ENCODE measurements around the gene LTBP4. TPM values are rescaled to one million over a fixed set of nuclear protein-coding genes. Genes with fewer than 3 reads are reported as not detected.

Gene LTBP4
- total and polyA plus RNA-seq, 3 experiments from 2014 or later, result 40.0 to 111 (median 103) TPM

- Histone ChIP-seq H3K4me3 (ENCODE audit: low read length) (peak overlapping the region; percentile 59), H3K27ac (ENCODE audit: low read depth, low read length) (peak overlapping the region; percentile 12), H3K4me1 (ENCODE audit: insufficient read depth, low read length) (peaks cover 14% of the 10 kb centered on the region), H3K9me3 (ENCODE audit: low read length) (no peaks in the 10 kb centered on the region), H3K27me3 (ENCODE audit: insufficient read depth, low read length, poor library complexity, severe bottlenecking) (peaks cover 14% of the 10 kb centered on the region), H3K36me3 (ENCODE audit: insufficient read depth, low read length) (no peaks in the 10 kb centered on the region)
- peaks cover 17 to 22% of the 10 kb centered on the region in 2 donors for H3K27me3 Mint-ChIP-seq
- H3K9me3 Mint-ChIP-seq, result no peaks in the 10 kb centered on the region
- H3K4me3 Mint-ChIP-seq, result peak overlapping the region; percentile 74 to 83 (median 78)
- POLR2A ChIA-PET, result interaction anchor here (0.7 to 1.8 kb wide), 8 partner anchors 21 to 1293 kb away, joined by 3 to 18 read pairs (median 4); partner anchors contain the start of genes C19orf47 and PLD3
- no peaks in the 10 kb centered on the region for H3K36me3 Mint-ChIP-seq
- H3K4me1 Mint-ChIP-seq, result peaks cover 13 to 24% (median 22%) of the 10 kb centered on the region in 3 donors
- CTCF ChIA-PET, result interaction anchor here (0.8 to 1.7 kb wide), 5 partner anchors 18 to 106 kb away, joined by 3 to 4 read pairs (median 3); no protein-coding TSS in a partner anchor
- H3K27ac Mint-ChIP-seq, result peak overlapping the region; percentile 61 to 93 (median 86)
- DNase-seq, result peak; percentile 92 to 97 (median 96)
These were observed 30.7 kb upstream of the LTBP4 start for GRCh38 chr19:40570313-40571004.

GRCh38 chr19:40571005-40571318 is 30.2 kb upstream of the LTBP4 start:
- peaks cover 12 to 19% of the 10 kb centered on the region in 2 donors for H3K27me3 Mint-ChIP-seq
- POLR2A ChIA-PET, result interaction anchor here (0.7 to 1.8 kb wide), 6 partner anchors 20 to 1293 kb away, joined by 3 to 9 read pairs (median 4); partner anchors contain the start of genes C19orf47 and PLD3
- peak overlapping the region; percentile 13 for H3K4me3 ChIP-seq (ENCODE audit: low read length)

GRCh38 chr19:40571831-40572495 is 29.2 kb upstream of the LTBP4 start:
- DNase-seq, result peak in 1 of 5 donors; percentile 47
- peaks cover 9% of the 10 kb centered on the region for H3K27me3 ChIP-seq (ENCODE audit: insufficient read depth, low read length, poor library complexity, severe bottlenecking)
- Mint-ChIP-seq H3K4me1 (peaks cover 18 to 31% (median 26%) of the 10 kb centered on the region in 3 donors), H3K27me3 (peaks cover 5 to 12% of the 10 kb centered on the region in 2 donors), H3K4me3 (peak overlapping the region in 2 of 7 donors; percentile 28 to 29), H3K27ac (peak overlapping the region in 4 of 8 donors; percentile 28 to 72 (median 48)), H3K36me3 (peaks cover 0 to 4% (median 0%) of the 10 kb centered on the region in 3 donors), H3K9me3 (no peaks in the 10 kb centered on the region)
- H3K36me3 ChIP-seq (ENCODE audit: insufficient read depth, low read length), result no peaks in the 10 kb centered on the region
- ChIA-PET CTCF (interaction anchor here (1.0 to 1.7 kb wide), 3 partner anchors 23 to 32 kb away, joined by 3 read pairs; no protein-coding TSS in a partner anchor), POLR2A (interaction anchor here (1.8 kb wide), 1 partner anchor 31 kb away, joined by 9 read pairs; no protein-coding TSS in a partner anchor)
- no peak overlapping the region for H3K4me3 ChIP-seq (ENCODE audit: low read length)
- no peak overlapping the region for H3K27ac ChIP-seq (ENCODE audit: low read depth, low read length)
- H3K4me1 ChIP-seq (ENCODE audit: insufficient read depth, low read length), result peaks cover 14% of the 10 kb centered on the region
- H3K9me3 ChIP-seq (ENCODE audit: low read length), result no peaks in the 10 kb centered on the region

More at GRCh38 chr19:40571005-40571318, 30.2 kb upstream of the LTBP4 start:
- DNase-seq, result no peak
- peak overlapping the region; percentile 51 to 83 (median 58) for H3K4me3 Mint-ChIP-seq
- peak overlapping the region; percentile 2 to 91 (median 66) for H3K27ac Mint-ChIP-seq
- no peaks in the 10 kb centered on the region for H3K9me3 ChIP-seq (ENCODE audit: low read length)
- CTCF ChIA-PET, result interaction anchor here (0.8 to 1.7 kb wide), 5 partner anchors 17 to 107 kb away, joined by 3 to 4 read pairs (median 3); no protein-coding TSS in a partner anchor
- no peak overlapping the region for H3K27ac ChIP-seq (ENCODE audit: low read depth, low read length)
- peaks cover 9% of the 10 kb centered on the region for H3K27me3 ChIP-seq (ENCODE audit: insufficient read depth, low read length, poor library complexity, severe bottlenecking)
- no peaks in the 10 kb centered on the region for H3K36me3 Mint-ChIP-seq
- H3K4me1 Mint-ChIP-seq, result peaks cover 14 to 26% (median 25%) of the 10 kb centered on the region in 3 donors
- H3K9me3 Mint-ChIP-seq, result no peaks in the 10 kb centered on the region
- H3K36me3 ChIP-seq (ENCODE audit: insufficient read depth, low read length), result no peaks in the 10 kb centered on the region
- H3K4me1 ChIP-seq (ENCODE audit: insufficient read depth, low read length), result peaks cover 14% of the 10 kb centered on the region

GRCh38 chr19:40575326-40575725 is 25.8 kb upstream of the LTBP4 start:
- no peaks in the 10 kb centered on the region for H3K36me3 ChIP-seq (ENCODE audit: insufficient read depth, low read length)
- peaks cover 22% of the 10 kb centered on the region for H3K4me1 ChIP-seq (ENCODE audit: insufficient read depth, low read length)
- peak overlapping the region; percentile 40 to 82 (median 66) for H3K4me3 Mint-ChIP-seq
- CTCF ChIA-PET, result interaction anchor here (1.8 kb wide), 1 partner anchor 23 kb away, joined by 5 read pairs; no protein-coding TSS in a partner anchor
- H3K27ac Mint-ChIP-seq, result peak overlapping the region in 7 of 8 donors; percentile 3 to 83 (median 72)
- peak in 1 of 5 donors; percentile 46 for DNase-seq
- POLR2A ChIA-PET, result no interaction called here
- H3K4me1 Mint-ChIP-seq, result peaks cover 24 to 36% (median 31%) of the 10 kb centered on the region in 3 donors
- H3K36me3 Mint-ChIP-seq, result peaks cover 0 to 23% (median 2%) of the 10 kb centered on the region in 3 donors
- H3K27me3 ChIP-seq (ENCODE audit: insufficient read depth, low read length, poor library complexity, severe bottlenecking), result no peaks in the 10 kb centered on the region
- H3K9me3 ChIP-seq (ENCODE audit: low read length), result no peaks in the 10 kb centered on the region
- H3K9me3 Mint-ChIP-seq, result no peaks in the 10 kb centered on the region
- no peak overlapping the region for H3K27ac ChIP-seq (ENCODE audit: low read depth, low read length)
- no peak overlapping the region for H3K4me3 ChIP-seq (ENCODE audit: low read length)
- H3K27me3 Mint-ChIP-seq, result peaks cover 0 to 3% of the 10 kb centered on the region in 2 donors

GRCh38 chr19:40576151-40576584 is 25.0 kb upstream of the LTBP4 start:
- H3K4me3 Mint-ChIP-seq, result peak overlapping the region; percentile 84 to 98 (median 87)
- peaks cover 21 to 33% (median 24%) of the 10 kb centered on the region in 3 donors for H3K4me1 Mint-ChIP-seq
- peak overlapping the region; percentile 84 for H3K4me3 ChIP-seq (ENCODE audit: low read length)
- H3K27me3 ChIP-seq (ENCODE audit: insufficient read depth, low read length, poor library complexity, severe bottlenecking), result no peaks in the 10 kb centered on the region
- H3K36me3 Mint-ChIP-seq, result peaks cover 0 to 31% (median 8%) of the 10 kb centered on the region in 3 donors
- no peaks in the 10 kb centered on the region for H3K9me3 ChIP-seq (ENCODE audit: low read length)
- CTCF ChIA-PET, result interaction anchor here (1.8 kb wide), 1 partner anchor 23 kb away, joined by 5 read pairs; no protein-coding TSS in a partner anchor
- H3K4me1 ChIP-seq (ENCODE audit: insufficient read depth, low read length), result peaks cover 19% of the 10 kb centered on the region
- no peaks in the 10 kb centered on the region for H3K27me3 Mint-ChIP-seq
- H3K9me3 Mint-ChIP-seq, result no peaks in the 10 kb centered on the region
- POLR2A ChIA-PET, result no interaction called here
- H3K36me3 ChIP-seq (ENCODE audit: insufficient read depth, low read length), result peaks cover 6% of the 10 kb centered on the region
- peak overlapping the region; percentile 86 for H3K27ac ChIP-seq (ENCODE audit: low read depth, low read length)
- H3K27ac Mint-ChIP-seq, result peak overlapping the region; percentile 56 to 98 (median 81)
- DNase-seq, result peak in 2 of 5 donors; percentile 38 to 57

- H3K9me3 Mint-ChIP-seq, result no peaks in the 10 kb centered on the region
- H3K9me3 ChIP-seq (ENCODE audit: low read length), result no peaks in the 10 kb centered on the region
- H3K4me1 Mint-ChIP-seq, result peaks cover 23 to 33% (median 24%) of the 10 kb centered on the region in 3 donors
- peak within 1 kb of the TSS; percentile 86 for H3K27ac ChIP-seq (ENCODE audit: low read depth, low read length)
- peak within 1 kb of the TSS; percentile 84 to 98 (median 87) for H3K4me3 Mint-ChIP-seq
- peak within 1 kb of the TSS; percentile 79 to 98 (median 81) for H3K27ac Mint-ChIP-seq
- peaks cover 16% of the 10 kb centered on the region for H3K4me1 ChIP-seq (ENCODE audit: insufficient read depth, low read length)
- DNase-seq, result peak; percentile 91 to 96 (median 92)
- H3K27me3 ChIP-seq (ENCODE audit: insufficient read depth, low read length, poor library complexity, severe bottlenecking), result no peaks in the 10 kb centered on the region
- H3K4me3 ChIP-seq (ENCODE audit: low read length), result peak within 1 kb of the TSS; percentile 84
- H3K36me3 ChIP-seq (ENCODE audit: insufficient read depth, low read length), result peaks cover 9% of the 10 kb centered on the region
- POLR2A ChIA-PET, result no interaction called here
- CTCF ChIA-PET, result interaction anchor here (1.8 kb wide), 1 partner anchor 22 kb away, joined by 5 read pairs; no protein-coding TSS in a partner anchor
- no peaks in the 10 kb centered on the region for H3K27me3 Mint-ChIP-seq
- H3K36me3 Mint-ChIP-seq, result peaks cover 0 to 38% (median 10%) of the 10 kb centered on the region in 3 donors
These were observed 24.4 kb upstream of the LTBP4 start, which contains the start of gene SHKBP1 for GRCh38 chr19:40576585-40577451. SHKBP1 (plus strand) TSS chr19:40576873; CDS start chr19:40576900, 27 bp downstream.

GRCh38 chr19:40578442-40578908 is 22.7 kb upstream of the LTBP4 start:
- Histone ChIP-seq H3K4me3 (ENCODE audit: low read length) (no peak overlapping the region), H3K27ac (ENCODE audit: low read depth, low read length) (no peak overlapping the region), H3K27me3 (ENCODE audit: insufficient read depth, low read length, poor library complexity, severe bottlenecking) (no peaks in the 10 kb centered on the region), H3K4me1 (ENCODE audit: insufficient read depth, low read length) (peaks cover 16% of the 10 kb centered on the region), H3K9me3 (ENCODE audit: low read length) (no peaks in the 10 kb centered on the region), H3K36me3 (ENCODE audit: insufficient read depth, low read length) (peaks cover 18% of the 10 kb centered on the region)
- DNase-seq, result no peak
- CTCF ChIA-PET, result interaction anchor here (0.9 to 1.2 kb wide), 2 partner anchors 24 to 114 kb away, joined by 3 to 4 read pairs; no protein-coding TSS in a partner anchor
- peaks cover 23 to 33% (median 28%) of the 10 kb centered on the region in 3 donors for H3K4me1 Mint-ChIP-seq
- no peaks in the 10 kb centered on the region for H3K9me3 Mint-ChIP-seq
- no peaks in the 10 kb centered on the region for H3K27me3 Mint-ChIP-seq
- H3K36me3 Mint-ChIP-seq, result peaks cover 0 to 50% (median 13%) of the 10 kb centered on the region in 3 donors
- POLR2A ChIA-PET, result no interaction called here
- peak overlapping the region; percentile 84 to 98 (median 87) for H3K4me3 Mint-ChIP-seq
- peak overlapping the region in 6 of 8 donors; percentile 21 to 89 (median 56) for H3K27ac Mint-ChIP-seq

Measured in CD8-positive, alpha-beta memory T cell (primary cell).